Measurements from ENCODE around the gene RAP1GAP. TPM values are rescaled to one million over a fixed set of nuclear protein-coding genes. Genes with fewer than 3 reads are reported as not detected.
A peak's percentile ranks its signal among the peaks of the same experiment; 100 is the strongest.

Gene RAP1GAP
- total RNA-seq, 4 donors from 2014 or later = 0.33 to 0.83 (median 0.56) TPM

DNA sequence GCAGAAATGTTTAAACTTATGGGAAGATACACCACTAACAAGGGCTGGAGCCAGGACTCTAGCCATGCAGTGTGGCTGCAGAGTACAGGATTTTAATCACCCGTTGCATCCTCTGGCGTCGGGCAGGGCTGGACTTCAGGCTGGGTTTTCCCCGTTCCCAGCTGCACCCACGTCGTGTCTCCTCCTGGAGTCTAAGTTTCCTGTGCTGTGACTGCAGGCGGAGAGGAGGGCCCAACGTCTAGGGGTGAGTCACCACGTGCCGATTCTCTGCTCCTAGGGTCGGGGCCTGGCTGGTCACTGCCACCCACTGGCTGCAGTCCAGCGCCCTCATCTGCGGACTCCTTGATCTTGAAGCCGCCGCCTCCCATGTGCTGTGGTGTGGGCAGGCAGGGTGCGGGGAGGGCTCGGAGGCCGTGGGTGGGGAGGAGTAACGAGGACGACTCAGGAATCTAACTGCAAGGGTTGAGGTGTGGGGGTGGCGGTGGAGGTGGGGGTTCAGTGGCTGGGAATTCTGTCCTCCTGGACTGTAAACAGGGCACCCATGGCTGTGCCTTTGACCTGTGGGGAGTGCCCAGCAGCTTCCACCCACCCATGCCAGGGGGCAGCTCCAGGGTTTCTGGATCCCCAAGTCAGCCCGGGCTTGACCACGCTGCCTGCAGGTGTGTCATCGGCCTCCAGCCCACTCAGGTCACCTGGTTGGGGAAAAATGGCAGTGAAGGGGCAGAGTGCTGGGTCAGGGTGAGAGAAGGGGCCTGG, 82.1 kb downstream of the RAP1GAP start:
- WGBS = 40% methylated on average over 17 of the region's 24 CpGs
- H3K27me3 ChIP-seq = peaks cover 0 to 63% (median 0%) of the 10 kb centered on the region in 4 donors
- intact Hi-C loops (cut with DNase I) = no loop called here
- peaks cover 13 to 22% (median 16%) of the 10 kb centered on the region in 4 donors for H3K4me1 ChIP-seq
- no peak overlapping the region for H3K27ac ChIP-seq (replicated peaks in 1 of 4)
- H3K36me3 ChIP-seq = no peaks in the 10 kb centered on the region
- no peaks in the 10 kb centered on the region for H3K9me3 ChIP-seq
- H3K4me3 ChIP-seq = no peak overlapping the region
- TF ChIP-seq, protein P1, sequence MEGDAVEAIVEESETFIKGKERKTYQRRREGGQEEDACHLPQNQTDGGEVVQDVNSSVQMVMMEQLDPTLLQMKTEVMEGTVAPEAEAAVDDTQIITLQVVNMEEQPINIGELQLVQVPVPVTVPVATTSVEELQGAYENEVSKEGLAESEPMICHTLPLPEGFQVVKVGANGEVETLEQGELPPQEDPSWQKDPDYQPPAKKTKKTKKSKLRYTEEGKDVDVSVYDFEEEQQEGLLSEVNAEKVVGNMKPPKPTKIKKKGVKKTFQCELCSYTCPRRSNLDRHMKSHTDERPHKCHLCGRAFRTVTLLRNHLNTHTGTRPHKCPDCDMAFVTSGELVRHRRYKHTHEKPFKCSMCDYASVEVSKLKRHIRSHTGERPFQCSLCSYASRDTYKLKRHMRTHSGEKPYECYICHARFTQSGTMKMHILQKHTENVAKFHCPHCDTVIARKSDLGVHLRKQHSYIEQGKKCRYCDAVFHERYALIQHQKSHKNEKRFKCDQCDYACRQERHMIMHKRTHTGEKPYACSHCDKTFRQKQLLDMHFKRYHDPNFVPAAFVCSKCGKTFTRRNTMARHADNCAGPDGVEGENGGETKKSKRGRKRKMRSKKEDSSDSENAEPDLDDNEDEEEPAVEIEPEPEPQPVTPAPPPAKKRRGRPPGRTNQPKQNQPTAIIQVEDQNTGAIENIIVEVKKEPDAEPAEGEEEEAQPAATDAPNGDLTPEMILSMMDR (IDR thresholded peaks at IDR 0.05) = no peak
- peak; percentile 24 to 40 for TF ChIP-seq POLR2AphosphoS5 (IDR thresholded peaks at IDR 0.05)
- no peak for DNase-seq (ENCODE audit: extremely low spot score)

GRCh38 chr1:21586222-21586621, 82.9 kb downstream of the RAP1GAP start:
- DNase-seq (ENCODE audit: extremely low spot score) = no peak
- peaks cover 0 to 55% (median 0%) of the 10 kb centered on the region in 4 donors for H3K27me3 ChIP-seq
- peaks cover 13 to 22% (median 16%) of the 10 kb centered on the region in 4 donors for H3K4me1 ChIP-seq
- H3K4me3 ChIP-seq = no peak overlapping the region
- 40% methylated on average over 1 of the region's 12 CpGs for WGBS
- H3K9me3 ChIP-seq = no peaks in the 10 kb centered on the region
- TF ChIP-seq, protein P1 (IDR thresholded peaks at IDR 0.05) = no peak
- TF ChIP-seq EP300 (IDR thresholded peaks at IDR 0.05) (no peak), POLR2AphosphoS5 (IDR thresholded peaks at IDR 0.05) (no peak), POLR2A (IDR thresholded peaks at IDR 0.05; ENCODE audit: low read depth) (no peak)
- intact Hi-C loops (cut with DNase I) = no loop called here
- H3K27ac ChIP-seq (replicated peaks in 1 of 4) = no peak overlapping the region
- no peaks in the 10 kb centered on the region for H3K36me3 ChIP-seq

- intact Hi-C loops (cut with DNase I) = no loop called here
- WGBS = 83% methylated on average over 9 of the region's 9 CpGs
- Histone ChIP-seq H3K36me3 (no peaks in the 10 kb centered on the region), H3K9me3 (no peaks in the 10 kb centered on the region), H3K4me1 (peaks cover 13 to 16% (median 15%) of the 10 kb centered on the region in 4 donors), H3K27me3 (peaks cover 0 to 43% (median 0%) of the 10 kb centered on the region in 4 donors), H3K27ac (replicated peaks in 1 of 4) (no peak overlapping the region), H3K4me3 (no peak overlapping the region)
- TF ChIP-seq, protein P1 (IDR thresholded peaks at IDR 0.05) = no peak
- TF ChIP-seq EP300 (IDR thresholded peaks at IDR 0.05) (no peak), POLR2AphosphoS5 (IDR thresholded peaks at IDR 0.05) (no peak), POLR2A (IDR thresholded peaks at IDR 0.05; ENCODE audit: low read depth) (no peak)
- DNase-seq (ENCODE audit: extremely low spot score) = no peak
Measured at GRCh38 chr1:21585037-21585436, 84.1 kb downstream of the RAP1GAP start.

GRCh38 chr1:21584096-21584495, 85.1 kb downstream of the RAP1GAP start:
- DNase-seq (ENCODE audit: extremely low spot score) = no peak
- no peak for TF ChIP-seq POLR2A (IDR thresholded peaks at IDR 0.05; ENCODE audit: low read depth)
- TF ChIP-seq POLR2AphosphoS5 (IDR thresholded peaks at IDR 0.05) = no peak
- TF ChIP-seq, protein P1 (IDR thresholded peaks at IDR 0.05) = no peak
- TF ChIP-seq EP300 (IDR thresholded peaks at IDR 0.05) = no peak
- Histone ChIP-seq H3K9me3 (no peaks in the 10 kb centered on the region), H3K4me1 (peaks cover 13 to 16% (median 15%) of the 10 kb centered on the region in 4 donors), H3K4me3 (no peak overlapping the region), H3K36me3 (no peaks in the 10 kb centered on the region), H3K27me3 (peaks cover 0 to 34% (median 0%) of the 10 kb centered on the region in 4 donors), H3K27ac (replicated peaks in 1 of 4) (no peak overlapping the region)
- WGBS = 71% methylated on average over 10 of the region's 10 CpGs
- intact Hi-C loops (cut with DNase I) = no loop called here

All from esophagus muscularis mucosa (tissue), 4 donors.